HepG2 (cell line): ENCODE measurements around the gene NLRC5. TPM values are rescaled to one million over a fixed set of nuclear protein-coding genes. Genes with fewer than 3 reads are reported as not detected.

Source experiments
- ARNT2 ChIP-seq: sonication (generic); formaldehyde crosslinking; IDR thresholded peaks from 2 replicates; pipeline ENCODE4 v1.8.0; 2022; ENCODE audit warnings: mild to moderate bottlenecking, low read depth, missing genetic modification reagents, moderate library complexity
- DNMT3B ChIP-seq: conservative IDR thresholded peaks from 2 replicates; pipeline ENCODE4 v1.6.1; 2016; ENCODE audit warnings: missing biosample characterization, control low read depth
- FOXA1 ChIP-seq, 2 experiments: fragments of 450-650 bp in 1 of 2; sonication (generic) in 1 of 2; formaldehyde crosslinking in 1 of 2; IDR thresholded peaks; 2 replicates each; pipeline versions ENCODE4 v1.4.0 to v1.6.1; 2016 to 2020; ENCODE audit warnings: missing genetic modification reagents in 1 of 2
- GABPB1 ChIP-seq: IDR thresholded peaks from 2 replicates; pipeline ENCODE4 v1.6.1; 2016; ENCODE audit warnings: mild to moderate bottlenecking, missing genetic modification reagents, moderate library complexity, missing compliant biosample characterization
- GPN1 ChIP-seq: sonication (generic); formaldehyde crosslinking; IDR thresholded peaks from 2 replicates; pipeline ENCODE4 v1.5.1; 2020; ENCODE audit warnings: missing genetic modification reagents, borderline replicate concordance
- HMGXB4 ChIP-seq, 2 experiments: sonication (generic) in 1 of 2; formaldehyde crosslinking in 1 of 2; IDR thresholded peaks; 2 replicates each; pipeline versions ENCODE4 v1.4.0 to v1.6.1; 2018 to 2020; ENCODE audit warnings: missing genetic modification reagents in 2 of 2, borderline replicate concordance in 1 of 2, low read depth in 1 of 2, mild to moderate bottlenecking in 1 of 2, missing biosample characterization in 1 of 2
- IRF2 ChIP-seq: IDR thresholded peaks from 2 replicates; pipeline ENCODE4 v1.6.1; 2018; ENCODE audit warnings: missing genetic modification reagents, missing compliant biosample characterization
- KMT2B ChIP-seq: IDR thresholded peaks from 2 replicates; pipeline ENCODE4 v1.6.1; 2016; ENCODE audit warnings: missing genetic modification reagents, missing compliant biosample characterization
- NFE2L2 ChIP-seq: fragments of 150-350 bp; IDR thresholded peaks from 2 replicates; pipeline ENCODE4 v1.6.1; 2014; ENCODE audit warnings: low read length
- NKX3-1 ChIP-seq: sonication (generic); formaldehyde crosslinking; IDR thresholded peaks from 2 replicates; pipeline ENCODE4 v1.5.0; 2020; ENCODE audit warnings: missing genetic modification reagents
- PCBP1 ChIP-seq: fragments of 200-400 bp; formaldehyde crosslinking; IDR thresholded peaks from 2 replicates; pipeline ENCODE4 v1.6.1; 2017; ENCODE audit warnings: mild to moderate bottlenecking, low read depth, low read length, borderline replicate concordance
- PPARG ChIP-seq: conservative IDR thresholded peaks from 2 replicates; pipeline ENCODE4 v1.6.1; 2016; ENCODE audit warnings: missing biosample characterization, missing genetic modification reagents
- SALL2 ChIP-seq: sonication (generic); formaldehyde crosslinking; IDR thresholded peaks from 2 replicates; pipeline ENCODE4 v1.8.1; 2023; ENCODE audit warnings: mild to moderate bottlenecking, missing genetic modification reagents, inconsistent platforms
- SOX6 ChIP-seq, 2 experiments: fragments of 450-650 bp in 1 of 2; sonication (generic) in 1 of 2; formaldehyde crosslinking in 1 of 2; IDR thresholded peaks; 2 replicates each; pipeline versions ENCODE4 v1.4.0 to v1.6.1; 2017 to 2020; ENCODE audit warnings: antibody characterized with exemption in 1 of 2, mild to moderate bottlenecking in 1 of 2, missing genetic modification reagents in 1 of 2
- THAP9 ChIP-seq: sonication (generic); formaldehyde crosslinking; IDR thresholded peaks from 2 replicates; pipeline ENCODE4; 2020; ENCODE audit warnings: missing genetic modification reagents, mild to moderate bottlenecking, borderline replicate concordance
- ZEB1 ChIP-seq: IDR thresholded peaks from 2 replicates; pipeline ENCODE4 v1.6.1; 2012; ENCODE audit warnings: mild to moderate bottlenecking, low read depth, inconsistent platforms; ENCODE audit not compliant: insufficient replicate concordance
- ZNF230 ChIP-seq: sonication (generic); formaldehyde crosslinking; IDR thresholded peaks from 2 replicates; pipeline ENCODE4 v1.4.0; 2020; ENCODE audit warnings: mild to moderate bottlenecking, missing genetic modification reagents
- ZNF354B ChIP-seq: sonication (generic); formaldehyde crosslinking; IDR thresholded peaks from 2 replicates; pipeline ENCODE4 v1.8.0; 2022; ENCODE audit warnings: mild to moderate bottlenecking, missing genetic modification reagents
- ZNF503 ChIP-seq: sonication (generic); formaldehyde crosslinking; IDR thresholded peaks from 2 replicates; pipeline ENCODE4 v1.4.0; 2020; ENCODE audit warnings: missing genetic modification reagents
- ZNF713 ChIP-seq: sonication (generic); formaldehyde crosslinking; IDR thresholded peaks from 2 replicates; pipeline ENCODE4 v1.4.0; 2020; ENCODE audit warnings: mild to moderate bottlenecking, missing genetic modification reagents
- ZNF720 ChIP-seq: sonication (generic); formaldehyde crosslinking; IDR thresholded peaks from 2 replicates; pipeline ENCODE4 v1.4.0; 2020; ENCODE audit warnings: missing genetic modification reagents
- ZNF746 ChIP-seq: sonication (generic); formaldehyde crosslinking; IDR thresholded peaks from 2 replicates; pipeline ENCODE4 v1.8.0; 2022; ENCODE audit warnings: mild to moderate bottlenecking, missing genetic modification reagents
- ZNF839 ChIP-seq: sonication (generic); formaldehyde crosslinking; IDR thresholded peaks from 2 replicates; pipeline ENCODE4 v1.4.0; 2020; ENCODE audit warnings: missing genetic modification reagents, mild to moderate bottlenecking, borderline replicate concordance
- polyA plus RNA-seq, 8 experiments: library from polyadenylated mRNA; depleted of rRNA in 3 of 8; stranded (reverse) in 7 of 8; unstranded in 1 of 8; fragments of >200 nt; fragmentation: Illumina TruSeq in 4 of 8; extraction: Trizol in 4 of 8; gene quantifications; 2 replicates each; pipeline versions ENCODE4 v1.2.1 to v1.2.3, GENCODE V29; 2011 to 2016; ENCODE audit warnings: low read depth in 4 of 8, missing spikeins in 1 of 8, mixed read lengths in 1 of 8; ENCODE audit not compliant: insufficient read depth in 1 of 8
- total RNA-seq, 5 experiments: library from RNA; depleted of rRNA; stranded (reverse); fragments of >200 nt; fragmentation: Illumina TruSeq; extraction: Trizol; gene quantifications; 2 replicates each; pipeline ENCODE4 v1.2.3, GENCODE V29; 2016; ENCODE audit warnings: low read depth in 1 of 5

The NLRC5 gene
- total and polyA plus RNA-seq, 2 of the 13 experiments (the other 11 are each of a cell fraction or from before 2014, with no cell fraction given) = 6.3 to 12.7 TPM

GRCh38 chr16:57004387-57005250 is 15.3 kb downstream of the NLRC5 start (continued):
- no peak for TF ChIP-seq ZNF503 (CRISPR knock-in tag)
- TF ChIP-seq NFE2L2 = no peak
- no peak for TF ChIP-seq NKX3-1 (CRISPR knock-in tag)
- TF ChIP-seq FOXA1 (IDR thresholded peaks at IDR 0.05) = no peak
- TF ChIP-seq FOXA1 (CRISPR knock-in tag; IDR thresholded peaks at IDR 0.05) = peak; percentile 97
- TF ChIP-seq ARNT2 = no peak
- peak in 1 of 2 experiments; percentile 61; a peak in 1 of 4 replicates for TF ChIP-seq HMGXB4 (CRISPR knock-in tag; IDR thresholded peaks at IDR 0.05; ENCODE audit: borderline replicate concordance in 1 of 2, low read depth in 1 of 2)
- no peak for TF ChIP-seq PCBP1
- 0 out of 2 replicates have a peak, but pooled peaks have one; percentile 16 for TF ChIP-seq PPARG (CRISPR knock-in tag)
- peak; percentile 84 for TF ChIP-seq IRF2 (CRISPR knock-in tag)
- TF ChIP-seq ZNF839 = peak; percentile 25; the same call in 1 of the 2 replicates
- 0 out of 2 replicates have a peak, but pooled peaks have one; percentile 56 for TF ChIP-seq ZNF746 (CRISPR knock-in tag)
- TF ChIP-seq ZEB1 = no peak
- no peak for TF ChIP-seq ZNF720 (CRISPR knock-in tag)
- no peak for TF ChIP-seq SALL2 (CRISPR knock-in tag)
- no peak; the same call in 1 of the 2 replicates for TF ChIP-seq KMT2B (CRISPR knock-in tag)
- TF ChIP-seq GPN1 (CRISPR knock-in tag) = no peak
- no peak for TF ChIP-seq ZNF230 (CRISPR knock-in tag)
- no peak for TF ChIP-seq GABPB1 (CRISPR knock-in tag)
- TF ChIP-seq DNMT3B = no peak
- TF ChIP-seq SOX6 (IDR thresholded peaks at IDR 0.05) = no peak
- TF ChIP-seq SOX6 (CRISPR knock-in tag; IDR thresholded peaks at IDR 0.05) = peak; percentile 52; the same call in 1 of the 2 replicates
- 0 out of 2 replicates have a peak, but pooled peaks have one; percentile 32 for TF ChIP-seq THAP9 (CRISPR knock-in tag)
- TF ChIP-seq ZNF713 (CRISPR knock-in tag) = no peak; the same call in 1 of the 2 replicates
- no peak for TF ChIP-seq ZNF354B (CRISPR knock-in tag)
